C4-2B (cell line): Measurements from ENCODE around the gene HERC3.

Source experiments
- H3K27ac ChIP-seq: fragments of 450-650 bp; 2 replicates; pipeline ENCODE4 v1.5.1; 2017
- ZFX ChIP-seq: fragments of 450-650 bp; IDR thresholded peaks from 2 replicates; pipeline ENCODE4 v1.6.1; 2017
- TF ChIP-seq, protein P1 (sequence below): fragments of 450-650 bp; conservative IDR thresholded peaks from 2 replicates; pipeline ENCODE4 v1.5.1; 2017; ENCODE audit warnings: mild to moderate bottlenecking

HERC3 gene

DNA sequence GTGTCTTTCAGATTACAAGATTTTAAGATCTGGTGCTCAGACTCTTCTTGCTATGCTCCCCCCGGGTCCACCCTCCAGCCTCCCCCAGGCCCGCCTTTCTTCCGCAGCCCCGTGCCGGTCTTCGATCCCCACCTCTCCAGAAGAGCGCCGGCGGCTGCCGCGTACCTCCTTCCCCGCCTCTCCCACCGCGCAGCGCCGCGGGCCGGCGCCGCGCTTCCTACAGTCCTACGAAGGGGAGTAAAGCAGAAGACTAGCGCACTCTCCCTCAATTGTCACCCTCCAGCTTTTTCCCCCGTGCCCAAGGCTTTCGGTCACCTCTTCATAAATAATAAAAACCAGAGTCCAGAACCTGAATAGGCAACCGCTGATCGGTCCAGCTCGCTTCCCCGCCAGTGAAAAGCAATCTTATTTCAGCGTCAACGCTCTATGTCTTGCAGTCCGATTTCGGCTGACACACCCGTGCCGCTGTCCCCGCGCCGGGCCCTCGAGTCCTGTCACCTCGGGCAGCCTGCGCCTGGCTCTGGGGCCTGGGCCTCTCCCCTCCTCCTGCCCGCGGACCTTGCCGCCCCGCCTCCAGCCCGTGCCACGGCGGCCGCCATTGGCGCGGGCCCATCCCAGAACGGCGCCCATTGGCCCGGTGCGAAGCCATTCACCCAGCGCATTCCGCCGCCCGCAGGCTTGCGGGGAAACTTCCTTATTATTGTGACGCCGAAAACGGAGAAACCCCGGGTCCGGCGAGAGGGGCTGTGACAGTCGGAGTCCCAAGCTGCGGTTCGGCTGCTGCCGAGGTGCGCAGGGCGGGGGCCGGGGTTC, at the start of gene HERC3:
TSS of gene HERC3 (plus strand) at position 694 of the 813 bp plus-strand sequence. CDS start 13,344 bp downstream, outside the sequence.
- TF ChIP-seq, protein P1, sequence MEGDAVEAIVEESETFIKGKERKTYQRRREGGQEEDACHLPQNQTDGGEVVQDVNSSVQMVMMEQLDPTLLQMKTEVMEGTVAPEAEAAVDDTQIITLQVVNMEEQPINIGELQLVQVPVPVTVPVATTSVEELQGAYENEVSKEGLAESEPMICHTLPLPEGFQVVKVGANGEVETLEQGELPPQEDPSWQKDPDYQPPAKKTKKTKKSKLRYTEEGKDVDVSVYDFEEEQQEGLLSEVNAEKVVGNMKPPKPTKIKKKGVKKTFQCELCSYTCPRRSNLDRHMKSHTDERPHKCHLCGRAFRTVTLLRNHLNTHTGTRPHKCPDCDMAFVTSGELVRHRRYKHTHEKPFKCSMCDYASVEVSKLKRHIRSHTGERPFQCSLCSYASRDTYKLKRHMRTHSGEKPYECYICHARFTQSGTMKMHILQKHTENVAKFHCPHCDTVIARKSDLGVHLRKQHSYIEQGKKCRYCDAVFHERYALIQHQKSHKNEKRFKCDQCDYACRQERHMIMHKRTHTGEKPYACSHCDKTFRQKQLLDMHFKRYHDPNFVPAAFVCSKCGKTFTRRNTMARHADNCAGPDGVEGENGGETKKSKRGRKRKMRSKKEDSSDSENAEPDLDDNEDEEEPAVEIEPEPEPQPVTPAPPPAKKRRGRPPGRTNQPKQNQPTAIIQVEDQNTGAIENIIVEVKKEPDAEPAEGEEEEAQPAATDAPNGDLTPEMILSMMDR = no peak
- peak; percentile 69 for TF ChIP-seq ZFX

DNA sequence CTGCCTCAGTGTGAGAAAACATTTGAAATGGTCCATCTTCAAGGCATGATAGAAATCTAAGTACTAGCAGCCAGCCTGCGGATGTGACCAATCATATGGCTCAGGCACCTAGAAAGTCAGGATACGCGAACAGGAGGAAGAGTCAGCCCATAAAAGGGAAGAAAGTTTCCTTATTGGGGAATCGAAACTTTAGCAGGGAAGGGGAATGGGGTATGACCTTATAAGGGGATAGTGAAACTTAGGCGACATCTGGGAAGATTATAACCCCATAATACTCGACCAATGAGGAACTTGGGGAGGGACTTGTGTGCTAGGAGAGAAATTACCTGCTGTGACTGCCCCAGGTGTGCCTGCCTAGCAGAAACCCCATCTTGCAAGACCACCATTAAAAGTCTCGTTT, 42.5 kb upstream of the HERC3 start:
- no peak overlapping the region for H3K27ac ChIP-seq
- TF ChIP-seq, protein P1 = no peak
- no peak for TF ChIP-seq ZFX

More for the DNA sequence above, at the start of gene HERC3:
- peak within 1 kb of the TSS; percentile 80 for H3K27ac ChIP-seq

- TF ChIP-seq ZFX = no peak
- TF ChIP-seq, protein P1 = no peak
- H3K27ac ChIP-seq = no peak overlapping the region
Measured at GRCh38 chr4:88567591-88567990, 24.7 kb upstream of the HERC3 start.

- no peak for TF ChIP-seq ZFX
- TF ChIP-seq, protein P1 = no peak
- no peak overlapping the region for H3K27ac ChIP-seq
Measured at GRCh38 chr4:88570001-88570400, 22.3 kb upstream of the HERC3 start.

- H3K27ac ChIP-seq = no peak overlapping the region
- no peak for TF ChIP-seq ZFX
- TF ChIP-seq, protein P1 = no peak
Measured at GRCh38 chr4:88573276-88573980, 18.9 kb upstream of the HERC3 start.

GRCh38 chr4:88573995-88574394, 18.3 kb upstream of the HERC3 start:
- no peak overlapping the region for H3K27ac ChIP-seq
- TF ChIP-seq ZFX = no peak
- TF ChIP-seq, protein P1 = no peak

DNA sequence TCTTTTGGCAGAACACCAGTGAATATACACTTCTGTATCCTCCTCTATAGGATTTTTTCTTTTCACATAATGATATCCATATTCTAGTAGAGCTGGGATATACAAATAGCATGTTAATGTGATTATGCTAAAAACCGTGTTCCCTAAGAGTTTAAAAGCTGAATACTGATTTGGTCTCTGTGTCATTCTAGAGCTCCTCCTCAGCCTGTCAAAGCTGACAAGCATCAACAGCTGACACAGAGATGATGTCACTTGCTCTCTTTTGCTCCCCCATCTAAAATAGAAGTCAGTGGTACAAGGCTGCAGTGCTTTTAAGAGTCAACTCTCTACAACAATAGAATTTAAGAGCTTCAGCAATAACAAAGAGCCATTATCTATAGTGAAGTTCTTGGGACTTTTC, 17.1 kb upstream of the HERC3 start:
- no peak for TF ChIP-seq ZFX
- TF ChIP-seq, protein P1 = no peak

More for the DNA sequence above, 17.1 kb upstream of the HERC3 start:
- H3K27ac ChIP-seq = no peak overlapping the region
